HEK293 (cell line): ENCODE data around the gene ZKSCAN5.

Source experiments
- GFI1B ChIP-seq: fragments of 450-650 bp; formaldehyde crosslinking; IDR thresholded peaks from 2 replicates; pipeline ENCODE4 v1.5.1; 2016; ENCODE audit warnings: missing biosample characterization, missing genetic modification characterization
- ZBTB1 ChIP-seq: fragments of 450-650 bp; formaldehyde crosslinking; IDR thresholded peaks from 2 replicates; pipeline ENCODE4 v1.5.1; 2016; ENCODE audit warnings: missing biosample characterization, missing genetic modification characterization
- ZBTB21 ChIP-seq: fragments of 450-650 bp; formaldehyde crosslinking; IDR thresholded peaks from 2 replicates; pipeline ENCODE4 v1.5.1; 2017; ENCODE audit warnings: missing biosample characterization, missing genetic modification characterization
- ZNF140 ChIP-seq: fragments of 450-650 bp; formaldehyde crosslinking; IDR thresholded peaks from 2 replicates; pipeline ENCODE4 v1.5.1; 2016; ENCODE audit warnings: missing biosample characterization, missing genetic modification characterization
- ZNF19 ChIP-seq: fragments of 450-650 bp; formaldehyde crosslinking; IDR thresholded peaks from 2 replicates; pipeline ENCODE4; 2016; ENCODE audit warnings: missing biosample characterization, missing genetic modification characterization, low read depth
- ZNF202 ChIP-seq: fragments of 450-650 bp; formaldehyde crosslinking; IDR thresholded peaks from 2 replicates; pipeline ENCODE4 v1.5.1; 2016; ENCODE audit warnings: missing biosample characterization, missing genetic modification characterization, borderline replicate concordance
- ZNF266 ChIP-seq: fragments of 450-650 bp; formaldehyde crosslinking; IDR thresholded peaks from 2 replicates; pipeline ENCODE4 v1.5.1; 2016; ENCODE audit warnings: missing biosample characterization, missing genetic modification characterization, low read depth
- ZNF404 ChIP-seq: fragments of 450-650 bp; formaldehyde crosslinking; IDR thresholded peaks from 2 replicates; pipeline ENCODE4 v1.5.1; 2017; ENCODE audit warnings: missing biosample characterization, missing genetic modification characterization
- ZNF426 ChIP-seq: fragments of 450-650 bp; formaldehyde crosslinking; IDR thresholded peaks from 2 replicates; pipeline ENCODE4 v1.5.1; 2017; ENCODE audit warnings: missing biosample characterization, missing genetic modification characterization, mild to moderate bottlenecking, inconsistent platforms, moderate library complexity
- ZNF433 ChIP-seq: fragments of 450-650 bp; formaldehyde crosslinking; IDR thresholded peaks from 2 replicates; pipeline ENCODE4 v1.5.1; 2016; ENCODE audit warnings: missing biosample characterization, missing genetic modification characterization, low read depth
- ZNF510 ChIP-seq: fragments of 450-650 bp; formaldehyde crosslinking; IDR thresholded peaks from 2 replicates; pipeline ENCODE4 v1.5.1; 2018; ENCODE audit warnings: mild to moderate bottlenecking, missing genetic modification characterization, missing biosample characterization; ENCODE audit not compliant: insufficient replicate concordance
- ZNF514 ChIP-seq: fragments of 450-650 bp; formaldehyde crosslinking; IDR thresholded peaks from 2 replicates; pipeline ENCODE4 v1.5.1; 2016; ENCODE audit warnings: missing biosample characterization, missing genetic modification characterization
- ZNF518A ChIP-seq: fragments of 450-650 bp; formaldehyde crosslinking; conservative IDR thresholded peaks from 2 replicates; pipeline ENCODE4 v1.5.1; 2016; ENCODE audit warnings: low read depth, missing biosample characterization, missing genetic modification characterization
- ZNF529 ChIP-seq: fragments of 450-650 bp; formaldehyde crosslinking; IDR thresholded peaks from 2 replicates; pipeline ENCODE4 v1.5.1; 2017; ENCODE audit warnings: missing genetic modification characterization, missing biosample characterization; ENCODE audit not compliant: insufficient replicate concordance
- ZNF623 ChIP-seq: fragments of 450-650 bp; formaldehyde crosslinking; IDR thresholded peaks from 2 replicates; pipeline ENCODE4 v1.5.1; 2016; ENCODE audit warnings: missing biosample characterization, missing genetic modification characterization
- ZNF639 ChIP-seq: fragments of 450-650 bp; formaldehyde crosslinking; IDR thresholded peaks from 2 replicates; pipeline ENCODE4 v1.5.1; 2016; ENCODE audit warnings: missing biosample characterization, missing genetic modification characterization
- ZNF654 ChIP-seq: fragments of 450-650 bp; formaldehyde crosslinking; IDR thresholded peaks from 2 replicates; pipeline ENCODE4 v1.5.1; 2016; ENCODE audit warnings: low read depth, missing biosample characterization, missing genetic modification characterization

Gene ZKSCAN5

GRCh38 chr7:99580778-99581332 lies 76.4 kb downstream of the ZKSCAN5 start (continued):
- TF ChIP-seq ZNF639: peak; percentile 27; the same call in 1 of the 2 replicates
- TF ChIP-seq ZNF140 (tag by site-specific recombination): peak; percentile 81
- TF ChIP-seq ZNF510: peak; percentile 45
- peak; percentile 76 for TF ChIP-seq ZNF266 (tag by site-specific recombination)
- peak; percentile 70; the same call in 1 of the 2 replicates for TF ChIP-seq ZNF202
- TF ChIP-seq ZNF433 (tag by site-specific recombination): peak; percentile 53; the same call in 1 of the 2 replicates
- TF ChIP-seq ZNF404 (tag by site-specific recombination): peak; percentile 81
- TF ChIP-seq ZNF529 (tag by site-specific recombination): peak; percentile 64
- TF ChIP-seq ZNF426 (tag by site-specific recombination): peak; percentile 91
- TF ChIP-seq ZNF518A (tag by site-specific recombination): peak; percentile 94
- peak; percentile 53; the same call in 1 of the 2 replicates for TF ChIP-seq ZBTB21 (tag by site-specific recombination)
- TF ChIP-seq ZNF19: peak; percentile 57; the same call in 1 of the 2 replicates
- peak; percentile 78 for TF ChIP-seq ZNF623 (tag by site-specific recombination)
- peak; percentile 53; the same call in 1 of the 2 replicates for TF ChIP-seq ZBTB1 (tag by site-specific recombination)
- peak; percentile 38; the same call in 1 of the 2 replicates for TF ChIP-seq ZNF514 (tag by site-specific recombination)
- 0 out of 2 replicates have a peak, but pooled peaks have one; percentile 24 for TF ChIP-seq GFI1B (tag by site-specific recombination)
- peak; percentile 56 for TF ChIP-seq ZNF654 (tag by site-specific recombination)
